Upper lobe of left lung (tissue), 4 donors: ENCODE results near the gene PAEP.

Experiments used
- CTCF ChIP-seq, 6 experiments: fragments of 450-650 bp in 4 of 6; fragments of 200-600 bp in 2 of 6; sonication (generic) in 2 of 6; IDR thresholded peaks; one replicate each; pipeline ENCODE4 v1.5.1; 2016 to 2019; ENCODE audit warnings: antibody characterized with exemption in 6 of 6
- EP300 ChIP-seq, 4 donors: sonication (generic); formaldehyde crosslinking; IDR thresholded peaks; one replicate each; pipeline ENCODE4 v1.5.1; 2017; ENCODE audit warnings: antibody characterized with exemption in 4 of 4, control low read depth in 2 of 4
- POLR2A ChIP-seq, 4 donors: fragments of 450-650 bp; IDR thresholded peaks; one replicate each; pipeline ENCODE4 v1.5.1; 2016 to 2017; ENCODE audit warnings: antibody characterized with exemption in 4 of 4, mild to moderate bottlenecking in 2 of 4
- POLR2AphosphoS5 ChIP-seq, 2 donors: sonication (generic); formaldehyde crosslinking; IDR thresholded peaks; one replicate each; pipeline ENCODE4 v1.5.1; 2017; ENCODE audit warnings: antibody characterized with exemption in 2 of 2

GRCh38 chr9:135574331-135574730 is 12.8 kb downstream of the PAEP start:
- TF ChIP-seq CTCF (IDR thresholded peaks at IDR 0.05) (no peak), POLR2A (IDR thresholded peaks at IDR 0.05) (no peak), EP300 (IDR thresholded peaks at IDR 0.05) (no peak), POLR2AphosphoS5 (IDR thresholded peaks at IDR 0.05) (no peak)
